Peyer's patch (tissue), 4 donors: ENCODE measurements around the gene RIMBP3C. TPM values are rescaled to one million over a fixed set of nuclear protein-coding genes. Genes with fewer than 3 reads are reported as not detected.
A peak's percentile ranks its signal among the peaks of the same experiment; 100 is the strongest.
"Not testable (repeated sequence)": the region's sequence is repeated elsewhere in the genome, so short reads cannot be mapped to it uniquely, and the experiment has no call there.

Source experiments
- DNase-seq, 3 donors: peaks; one replicate each; pipeline ENCODE4 v3.0.0-alpha.2; 2017 to 2019
- H3K27ac ChIP-seq, 4 donors: fragments of 200-600 bp; sonication (generic); one replicate each; pipeline ENCODE4 v1.5.1; 2016 to 2019
- H3K27me3 ChIP-seq, 2 donors: fragments of 200-600 bp; sonication (generic); one replicate each; pipeline ENCODE4 v1.5.1; 2019
- H3K36me3 ChIP-seq, 3 donors: fragments of 200-600 bp; sonication (generic); one replicate each; pipeline ENCODE4 v1.5.1; 2016 to 2019
- H3K4me1 ChIP-seq, 4 donors: fragments of 200-600 bp; sonication (generic); one replicate each; pipeline ENCODE4 v1.5.1; 2016 to 2019
- H3K4me3 ChIP-seq, 4 donors: fragments of 200-600 bp; sonication (generic); 1 replicate in 3 of 4; 2 replicates in 1 of 4; pipeline ENCODE4 v1.5.1; 2016 to 2019; ENCODE audit warnings: mild to moderate bottlenecking in 1 of 4
- H3K9me3 ChIP-seq, 4 donors: fragments of 200-600 bp; sonication (generic); one replicate each; pipeline ENCODE4 v1.5.1; 2016 to 2019; ENCODE audit warnings: mild to moderate bottlenecking in 1 of 4
- CTCF ChIP-seq, 6 experiments: fragments of 450-650 bp in 4 of 6; fragments of 200-600 bp in 2 of 6; sonication (generic) in 1 of 6; IDR thresholded peaks; one replicate each; pipeline ENCODE4 v1.5.1; 2017 to 2019; ENCODE audit warnings: antibody characterized with exemption in 6 of 6, mild to moderate bottlenecking in 3 of 6, moderate library complexity in 1 of 6
- POLR2A ChIP-seq, 2 donors: fragments of 450-650 bp; IDR thresholded peaks; one replicate each; pipeline ENCODE4 v1.5.1; 2017; ENCODE audit warnings: antibody characterized with exemption in 2 of 2, mild to moderate bottlenecking in 2 of 2, moderate library complexity in 2 of 2
- total RNA-seq, 4 donors: library from RNA; depleted of rRNA; stranded (reverse); fragments of >200 nt; gene quantifications; one replicate each; pipeline ENCODE4 v1.1.0, GENCODE V29; 2016

The RIMBP3C gene
- total RNA-seq, 4 donors from 2014 or later: 0.54 to 0.83 TPM; not detected in 2

GRCh38 chr22:21573293-21573734 is 22.1 kb upstream of the RIMBP3C start:
- H3K27ac ChIP-seq: no peak overlapping the region
- DNase-seq: no peak

GRCh38 chr22:21571679-21572078 is 20.4 kb upstream of the RIMBP3C start:
- TF ChIP-seq CTCF (IDR thresholded peaks at IDR 0.05) (no peak), POLR2A (IDR thresholded peaks at IDR 0.05) (no peak)
- DNase-seq: no peak
- Histone ChIP-seq H3K27me3 (no peaks in the 10 kb centered on the region), H3K36me3 (no peaks in the 10 kb centered on the region), H3K4me3 (no peak overlapping the region), H3K4me1 (peaks cover 0 to 78% (median 22%) of the 10 kb centered on the region in 4 donors), H3K27ac (no peak overlapping the region), H3K9me3 (no peaks in the 10 kb centered on the region)

More at GRCh38 chr22:21573293-21573734, 22.1 kb upstream of the RIMBP3C start:
- H3K9me3 ChIP-seq: no peaks in the 10 kb centered on the region
- no peaks in the 10 kb centered on the region for H3K36me3 ChIP-seq
- H3K27me3 ChIP-seq: no peaks in the 10 kb centered on the region
- no peak overlapping the region for H3K4me3 ChIP-seq
- TF ChIP-seq POLR2A (IDR thresholded peaks at IDR 0.05): no peak
- no peak for TF ChIP-seq CTCF (IDR thresholded peaks at IDR 0.05)
- peaks cover 3 to 89% (median 21%) of the 10 kb centered on the region in 4 donors for H3K4me1 ChIP-seq

GRCh38 chr22:21570398-21570797 is 19.1 kb upstream of the RIMBP3C start:
- no peak for DNase-seq
- peaks cover 0 to 68% (median 22%) of the 10 kb centered on the region in 4 donors for H3K4me1 ChIP-seq
- no peak overlapping the region for H3K27ac ChIP-seq
- no peak overlapping the region for H3K4me3 ChIP-seq
- H3K9me3 ChIP-seq: no peaks in the 10 kb centered on the region
- TF ChIP-seq CTCF (IDR thresholded peaks at IDR 0.05): no peak
- no peak for TF ChIP-seq POLR2A (IDR thresholded peaks at IDR 0.05)
- H3K27me3 ChIP-seq: no peaks in the 10 kb centered on the region
- H3K36me3 ChIP-seq: no peaks in the 10 kb centered on the region

GRCh38 chr22:21569459-21570170 is 18.4 kb upstream of the RIMBP3C start:
- Histone ChIP-seq H3K9me3 (no peaks in the 10 kb centered on the region), H3K4me3 (peak overlapping the region in 2 of 4 donors; percentile 3 to 77), H3K27ac (peak overlapping the region in 1 of 4 donors; percentile 2), H3K36me3 (no peaks in the 10 kb centered on the region), H3K4me1 (peaks cover 0 to 64% (median 22%) of the 10 kb centered on the region in 4 donors), H3K27me3 (no peaks in the 10 kb centered on the region)
- DNase-seq: no peak
- TF ChIP-seq CTCF (IDR thresholded peaks at IDR 0.05) (no peak), POLR2A (IDR thresholded peaks at IDR 0.05) (no peak)

- Histone ChIP-seq H3K27ac (peak overlapping the region; percentile 83 to 90 (median 88)), H3K4me1 (peaks cover 0 to 58% (median 22%) of the 10 kb centered on the region in 4 donors), H3K4me3 (peak overlapping the region; percentile 77 to 97 (median 86))
- DNase-seq, H3K36me3 ChIP-seq, H3K27me3 ChIP-seq, H3K9me3 ChIP-seq: not testable (repeated sequence)
These were observed 17.8 kb upstream of the RIMBP3C start for GRCh38 chr22:21569076-21569427.

GRCh38 chr22:21568347-21569075 is 17.2 kb upstream of the RIMBP3C start:
- H3K9me3 ChIP-seq: no peaks in the 10 kb centered on the region
- H3K4me1 ChIP-seq: peaks cover 0 to 53% (median 22%) of the 10 kb centered on the region in 4 donors
- no peak for TF ChIP-seq POLR2A (IDR thresholded peaks at IDR 0.05)
- H3K4me3 ChIP-seq: peak overlapping the region; percentile 77 to 97 (median 86)
- H3K36me3 ChIP-seq: no peaks in the 10 kb centered on the region
- peak in 1 of 3 donors; percentile 58 for DNase-seq
- H3K27me3 ChIP-seq: no peaks in the 10 kb centered on the region
- H3K27ac ChIP-seq: peak overlapping the region; percentile 83 to 90 (median 88)
